IPS-20b (cell line): ENCODE measurements around the gene SIN3B.
A peak's percentile ranks its signal among the peaks of the same experiment; 100 is the strongest.

Source experiments
- H3K27ac ChIP-seq: one replicate; pipeline ENCODE4 v1.5.1; 2013; ENCODE audit warnings: low read length
- H3K27me3 ChIP-seq: 2 replicates; pipeline ENCODE4 v1.6.1; 2013; ENCODE audit warnings: mild to moderate bottlenecking, low read length, inconsistent platforms; ENCODE audit not compliant: insufficient read depth
- H3K36me3 ChIP-seq: 2 replicates; pipeline ENCODE4 v1.6.1; 2013; ENCODE audit warnings: low read depth, mild to moderate bottlenecking, inconsistent platforms, low read length, moderate library complexity; ENCODE audit not compliant: insufficient read depth
- H3K4me1 ChIP-seq: 2 replicates; pipeline ENCODE4 v1.6.1; 2013; ENCODE audit warnings: mild to moderate bottlenecking, control low read depth, inconsistent platforms, low read length, moderate library complexity; ENCODE audit not compliant: insufficient read depth
- H3K4me3 ChIP-seq: 2 replicates; pipeline ENCODE4 v1.5.1; 2013; ENCODE audit warnings: mild to moderate bottlenecking, low read length, inconsistent platforms
- H3K9ac ChIP-seq: 2 replicates; pipeline ENCODE4 v1.6.1; 2013; ENCODE audit warnings: low read depth, mild to moderate bottlenecking, inconsistent platforms, low read length, moderate library complexity
- H3K9me3 ChIP-seq: 2 replicates; pipeline ENCODE4 v1.6.1; 2013; ENCODE audit warnings: mild to moderate bottlenecking, low read depth, low read length, inconsistent platforms; ENCODE audit not compliant: insufficient read depth

The SIN3B gene, protein sequence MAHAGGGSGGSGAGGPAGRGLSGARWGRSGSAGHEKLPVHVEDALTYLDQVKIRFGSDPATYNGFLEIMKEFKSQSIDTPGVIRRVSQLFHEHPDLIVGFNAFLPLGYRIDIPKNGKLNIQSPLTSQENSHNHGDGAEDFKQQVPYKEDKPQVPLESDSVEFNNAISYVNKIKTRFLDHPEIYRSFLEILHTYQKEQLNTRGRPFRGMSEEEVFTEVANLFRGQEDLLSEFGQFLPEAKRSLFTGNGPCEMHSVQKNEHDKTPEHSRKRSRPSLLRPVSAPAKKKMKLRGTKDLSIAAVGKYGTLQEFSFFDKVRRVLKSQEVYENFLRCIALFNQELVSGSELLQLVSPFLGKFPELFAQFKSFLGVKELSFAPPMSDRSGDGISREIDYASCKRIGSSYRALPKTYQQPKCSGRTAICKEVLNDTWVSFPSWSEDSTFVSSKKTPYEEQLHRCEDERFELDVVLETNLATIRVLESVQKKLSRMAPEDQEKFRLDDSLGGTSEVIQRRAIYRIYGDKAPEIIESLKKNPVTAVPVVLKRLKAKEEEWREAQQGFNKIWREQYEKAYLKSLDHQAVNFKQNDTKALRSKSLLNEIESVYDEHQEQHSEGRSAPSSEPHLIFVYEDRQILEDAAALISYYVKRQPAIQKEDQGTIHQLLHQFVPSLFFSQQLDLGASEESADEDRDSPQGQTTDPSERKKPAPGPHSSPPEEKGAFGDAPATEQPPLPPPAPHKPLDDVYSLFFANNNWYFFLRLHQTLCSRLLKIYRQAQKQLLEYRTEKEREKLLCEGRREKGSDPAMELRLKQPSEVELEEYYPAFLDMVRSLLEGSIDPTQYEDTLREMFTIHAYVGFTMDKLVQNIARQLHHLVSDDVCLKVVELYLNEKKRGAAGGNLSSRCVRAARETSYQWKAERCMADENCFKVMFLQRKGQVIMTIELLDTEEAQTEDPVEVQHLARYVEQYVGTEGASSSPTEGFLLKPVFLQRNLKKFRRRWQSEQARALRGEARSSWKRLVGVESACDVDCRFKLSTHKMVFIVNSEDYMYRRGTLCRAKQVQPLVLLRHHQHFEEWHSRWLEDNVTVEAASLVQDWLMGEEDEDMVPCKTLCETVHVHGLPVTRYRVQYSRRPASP

DNA sequence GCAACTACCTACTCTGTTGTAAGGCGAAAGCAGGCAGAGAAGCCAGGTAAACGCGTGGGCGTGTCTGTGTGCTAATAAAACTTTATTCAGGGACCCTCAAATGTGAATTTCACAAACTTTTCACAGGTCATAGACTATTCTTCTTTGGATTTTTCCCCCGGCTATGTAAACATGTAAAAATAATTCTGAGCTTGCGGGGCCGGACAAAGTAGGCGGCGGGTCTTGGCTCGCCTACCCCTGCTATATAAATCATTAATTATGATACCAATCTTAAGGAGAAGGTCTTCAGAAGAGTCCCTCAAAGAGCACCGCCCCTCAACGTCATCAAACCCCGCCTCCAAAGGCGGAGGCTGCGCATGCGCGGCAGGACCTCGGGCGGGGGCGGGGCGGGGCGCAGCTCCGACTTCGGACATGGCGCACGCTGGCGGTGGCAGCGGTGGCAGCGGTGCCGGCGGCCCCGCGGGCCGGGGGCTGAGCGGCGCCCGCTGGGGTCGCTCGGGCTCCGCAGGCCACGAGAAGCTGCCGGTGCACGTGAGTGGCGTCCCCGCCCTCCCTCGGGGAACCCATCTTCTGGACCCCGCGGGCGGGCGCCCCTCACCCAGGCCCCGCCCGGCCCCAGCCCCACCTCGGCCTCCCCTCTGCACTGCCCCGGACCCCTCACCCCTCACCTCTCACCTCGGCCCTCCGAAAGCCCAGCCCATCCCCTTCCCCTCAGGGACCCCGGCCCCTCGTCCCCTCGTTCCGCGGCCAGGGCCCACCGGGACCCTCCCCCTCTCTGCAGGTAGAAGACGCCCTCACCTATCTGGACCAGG is at the start of gene SIN3B:
SIN3B (plus strand) TSS at position 389 of the 812 bp plus-strand sequence; CDS start at position 412, 23 bp downstream.
- peak within 1 kb of the TSS; percentile 37 for H3K27ac ChIP-seq
- peaks cover 31% of the 10 kb centered on the region for H3K36me3 ChIP-seq
- no peaks in the 10 kb centered on the region for H3K9me3 ChIP-seq
- H3K4me3 ChIP-seq = peak within 1 kb of the TSS; percentile 91
- H3K9ac ChIP-seq = peak within 1 kb of the TSS; percentile 89
- peaks cover 22% of the 10 kb centered on the region; the same call in 1 of the 2 replicates for H3K4me1 ChIP-seq
- no peaks in the 10 kb centered on the region for H3K27me3 ChIP-seq

DNA sequence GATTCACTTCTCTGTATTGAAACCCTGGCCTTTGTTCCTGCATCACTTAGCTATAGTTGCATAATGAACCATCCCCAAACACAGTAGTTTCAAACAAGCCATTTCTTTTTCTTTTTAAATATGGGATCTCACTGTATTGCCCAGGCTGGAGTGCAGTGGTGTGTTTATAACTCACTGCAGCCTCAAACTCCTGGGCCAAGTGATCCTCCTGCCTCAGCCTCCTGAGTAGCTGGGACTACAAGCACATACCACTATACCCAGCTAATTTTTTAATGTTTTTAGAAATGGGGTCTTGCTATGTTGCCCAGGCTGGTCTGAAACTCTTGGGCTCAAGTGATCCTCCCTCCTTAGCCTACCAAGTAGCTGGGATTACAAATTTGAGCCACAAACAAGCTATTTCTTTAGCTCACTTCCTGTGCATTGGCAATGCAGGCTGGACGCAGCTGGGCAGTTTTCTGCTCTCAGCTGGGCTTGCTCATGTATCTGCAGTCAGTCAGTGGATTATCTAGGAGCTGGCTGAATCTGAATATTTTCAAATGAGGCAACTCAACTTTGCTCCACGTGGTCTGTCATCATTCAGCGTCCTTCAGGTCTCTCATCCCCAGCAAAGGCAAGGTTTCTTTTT is 49.5 kb upstream of the SIN3B start:
- Histone ChIP-seq H3K4me3 (no peak overlapping the region), H3K4me1 (no peaks in the 10 kb centered on the region), H3K27ac (no peak overlapping the region), H3K36me3 (no peaks in the 10 kb centered on the region), H3K9me3 (no peaks in the 10 kb centered on the region), H3K27me3 (no peaks in the 10 kb centered on the region; the same call in 1 of the 2 replicates), H3K9ac (no peak overlapping the region)

DNA sequence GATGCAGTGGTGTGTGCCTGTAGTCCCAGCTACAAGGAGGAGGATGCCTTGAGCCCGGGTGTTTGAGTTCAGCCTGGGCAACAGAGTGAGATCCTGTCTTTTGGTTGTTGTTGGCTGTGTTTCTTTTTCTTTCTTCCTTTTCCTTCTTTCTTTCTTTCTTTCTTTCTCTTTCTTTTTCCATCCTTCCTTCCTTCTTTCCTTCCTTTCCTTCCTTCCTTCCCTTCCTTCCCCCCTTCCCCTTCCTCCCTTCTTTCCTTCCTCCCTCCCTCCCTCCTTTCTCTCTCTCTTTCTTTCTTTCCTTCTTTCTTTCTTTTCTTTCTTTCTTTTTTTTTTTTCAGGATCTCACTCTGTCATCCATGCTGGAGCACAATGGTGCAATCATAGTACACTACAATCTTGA is 46.5 kb upstream of the SIN3B start:
- H3K4me3 ChIP-seq = no peak overlapping the region
- H3K27me3 ChIP-seq = no peaks in the 10 kb centered on the region; the same call in 1 of the 2 replicates
- no peak overlapping the region for H3K27ac ChIP-seq
- H3K36me3 ChIP-seq = no peaks in the 10 kb centered on the region
- no peaks in the 10 kb centered on the region for H3K9me3 ChIP-seq
- H3K4me1 ChIP-seq = no peaks in the 10 kb centered on the region
- H3K9ac ChIP-seq = no peak overlapping the region

DNA sequence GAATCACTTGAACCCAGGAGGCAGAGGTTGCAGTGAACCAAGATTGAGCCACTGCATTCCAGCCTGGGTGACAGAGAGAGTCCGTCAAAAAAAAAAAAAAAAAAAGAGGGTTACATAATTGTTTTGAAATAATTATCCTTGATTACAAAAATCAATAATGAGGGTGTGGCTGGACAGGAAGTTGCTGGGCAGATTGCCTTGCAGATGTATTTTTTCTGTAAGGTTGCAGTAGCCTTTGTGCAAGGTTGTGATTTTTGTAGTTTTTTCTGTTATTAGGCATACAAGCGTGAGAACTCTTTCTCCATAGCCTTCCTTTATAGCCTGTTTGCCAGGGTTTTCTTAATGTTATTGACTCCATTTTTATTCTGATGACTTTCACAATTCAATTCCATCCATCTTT is 40.7 kb upstream of the SIN3B start:
- Histone ChIP-seq H3K4me1 (no peaks in the 10 kb centered on the region), H3K27ac (no peak overlapping the region), H3K27me3 (no peaks in the 10 kb centered on the region), H3K4me3 (no peak overlapping the region), H3K9me3 (peaks cover 12% of the 10 kb centered on the region; the same call in 1 of the 2 replicates), H3K36me3 (no peaks in the 10 kb centered on the region), H3K9ac (no peak overlapping the region)

DNA sequence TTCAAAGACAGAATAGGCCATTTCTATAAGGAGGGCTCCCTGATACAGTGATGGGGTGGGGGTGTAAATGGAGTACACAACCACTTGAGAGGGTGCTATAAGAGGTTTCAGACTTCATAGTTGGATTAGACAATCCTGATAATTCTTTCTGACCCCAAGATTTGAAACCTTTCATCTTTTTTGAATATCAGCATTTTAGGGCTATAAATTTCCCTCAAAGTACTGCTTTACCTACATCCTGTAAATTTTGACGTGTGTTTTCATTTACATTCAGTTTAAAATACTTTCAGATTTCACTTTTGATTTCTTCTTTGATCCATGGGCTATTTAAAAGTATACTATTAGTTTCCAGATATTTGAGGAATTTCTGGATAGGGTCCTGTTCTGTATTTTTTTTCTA is 40.0 kb upstream of the SIN3B start:
- H3K36me3 ChIP-seq = no peaks in the 10 kb centered on the region
- no peak overlapping the region for H3K9ac ChIP-seq
- no peak overlapping the region for H3K27ac ChIP-seq
- no peak overlapping the region for H3K4me3 ChIP-seq
- H3K27me3 ChIP-seq = no peaks in the 10 kb centered on the region
- no peaks in the 10 kb centered on the region for H3K4me1 ChIP-seq
- peaks cover 12% of the 10 kb centered on the region; the same call in 1 of the 2 replicates for H3K9me3 ChIP-seq

DNA sequence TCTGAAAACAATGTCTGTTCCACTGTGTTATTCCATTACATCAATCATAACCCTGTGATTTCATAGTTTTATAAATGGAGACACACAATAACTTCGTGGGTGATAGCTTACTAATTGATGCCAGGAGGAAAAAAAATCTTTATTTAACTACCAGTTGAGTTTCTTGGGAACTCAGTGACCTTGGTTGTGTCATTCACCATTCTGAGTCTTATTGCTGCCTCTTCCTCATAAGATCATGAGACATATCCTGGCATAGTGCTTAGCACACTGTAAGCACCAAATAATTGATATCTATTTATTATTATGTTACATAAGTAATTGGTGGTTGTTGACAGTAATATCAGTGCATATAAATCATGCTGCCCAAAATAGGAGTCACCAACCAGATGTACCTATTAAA is 39.1 kb upstream of the SIN3B start:
- Histone ChIP-seq H3K4me3 (no peak overlapping the region), H3K9ac (no peak overlapping the region), H3K36me3 (no peaks in the 10 kb centered on the region), H3K27me3 (no peaks in the 10 kb centered on the region), H3K4me1 (no peaks in the 10 kb centered on the region), H3K9me3 (peaks cover 12% of the 10 kb centered on the region; the same call in 1 of the 2 replicates), H3K27ac (no peak overlapping the region)

DNA sequence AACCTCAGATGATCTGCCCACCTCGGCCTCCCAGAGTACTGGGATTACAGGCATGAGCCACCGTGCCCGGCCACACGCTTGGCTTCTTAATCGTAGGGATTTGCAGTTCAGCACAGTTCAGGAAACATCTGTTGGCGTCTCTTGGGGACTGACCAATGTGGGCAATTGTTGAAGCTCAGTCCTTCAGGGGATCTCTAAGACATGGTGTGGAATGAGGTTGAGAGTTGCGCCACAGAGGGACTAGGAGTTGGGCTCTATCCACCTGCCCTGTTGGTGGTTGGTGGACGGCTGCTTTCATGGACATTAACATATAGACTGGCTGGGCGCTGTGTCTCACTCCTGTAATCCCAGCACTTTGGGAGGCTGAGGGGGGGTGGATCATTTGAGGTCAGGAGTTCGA is 37.3 kb upstream of the SIN3B start:
- Histone ChIP-seq H3K4me3 (no peak overlapping the region), H3K27ac (no peak overlapping the region), H3K36me3 (no peaks in the 10 kb centered on the region), H3K9ac (no peak overlapping the region), H3K9me3 (peaks cover 20% of the 10 kb centered on the region; the same call in 1 of the 2 replicates), H3K4me1 (no peaks in the 10 kb centered on the region), H3K27me3 (no peaks in the 10 kb centered on the region)

DNA sequence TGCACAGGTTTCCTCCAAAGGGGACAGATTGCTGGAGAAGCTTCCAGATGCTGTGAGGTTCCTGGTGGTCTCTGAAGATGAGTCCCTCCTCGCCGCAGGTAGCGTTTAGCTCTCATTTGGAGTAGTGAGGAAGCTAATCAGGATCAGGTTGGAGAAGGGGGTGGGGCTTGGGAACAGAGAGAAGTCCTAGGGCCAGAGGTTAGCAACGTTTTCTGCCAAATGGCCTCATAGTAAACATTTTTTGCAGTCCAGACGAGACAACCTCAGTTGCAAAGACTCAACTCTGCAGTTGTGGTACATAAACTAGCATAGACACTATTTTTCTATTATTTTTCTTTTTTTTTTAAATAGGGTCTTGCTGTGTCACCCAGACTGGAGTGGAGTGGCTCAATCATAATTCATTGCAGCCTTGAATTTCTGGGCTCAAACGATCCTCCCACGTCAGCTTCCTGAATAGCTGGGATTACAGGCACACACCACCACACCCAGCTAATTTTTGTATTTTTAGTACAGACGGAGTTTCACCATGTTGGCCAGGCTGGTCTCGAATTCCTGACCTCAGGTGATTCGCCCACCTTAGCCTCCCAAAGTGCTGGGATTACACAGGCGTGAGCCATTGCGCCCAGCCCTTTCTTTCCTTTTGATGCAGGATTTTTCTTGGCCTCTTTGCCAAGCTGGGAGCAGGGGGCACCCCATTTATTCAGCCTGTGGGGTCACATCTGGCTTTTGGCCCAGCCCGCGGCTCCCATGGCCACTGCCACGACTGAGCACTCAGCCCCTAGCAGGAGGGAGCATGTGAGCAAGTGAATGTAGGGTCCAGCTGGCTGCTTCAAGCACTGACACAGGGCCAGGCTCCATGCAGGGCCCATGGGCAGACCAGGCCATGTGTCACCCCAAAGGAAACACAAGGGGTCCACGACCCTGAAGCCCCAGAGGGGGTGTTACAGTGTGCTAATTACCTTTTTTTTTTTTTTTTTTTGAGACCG is 34.4 kb upstream of the SIN3B start:
- no peaks in the 10 kb centered on the region for H3K27me3 ChIP-seq
- H3K4me1 ChIP-seq = no peaks in the 10 kb centered on the region
- peaks cover 10% of the 10 kb centered on the region; the same call in 1 of the 2 replicates for H3K9me3 ChIP-seq
- no peak overlapping the region for H3K4me3 ChIP-seq
- no peaks in the 10 kb centered on the region for H3K36me3 ChIP-seq
- H3K27ac ChIP-seq = no peak overlapping the region
- H3K9ac ChIP-seq = no peak overlapping the region

DNA sequence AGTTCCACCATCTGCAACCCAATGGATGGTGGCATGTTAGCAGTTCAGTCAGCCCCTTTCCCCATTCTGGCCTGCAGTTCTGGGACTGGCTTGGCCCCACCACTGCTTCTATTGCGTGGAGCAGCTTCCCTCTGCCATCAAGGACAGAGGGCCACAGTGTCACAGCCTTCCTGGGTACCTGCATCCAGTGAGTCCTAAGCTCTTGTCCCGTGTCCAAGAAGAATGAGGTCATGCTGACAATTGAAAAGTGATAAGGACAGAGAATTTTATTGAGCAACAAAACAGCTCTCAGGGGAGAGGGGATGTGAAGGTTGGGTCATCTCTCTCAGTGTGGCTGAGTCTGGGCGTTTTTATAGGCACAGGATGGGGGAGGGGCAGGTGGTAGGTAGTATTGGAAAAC is 33.5 kb upstream of the SIN3B start:
- H3K9me3 ChIP-seq = peaks cover 7% of the 10 kb centered on the region; the same call in 1 of the 2 replicates
- H3K27me3 ChIP-seq = no peaks in the 10 kb centered on the region
- no peak overlapping the region for H3K4me3 ChIP-seq

DNA sequence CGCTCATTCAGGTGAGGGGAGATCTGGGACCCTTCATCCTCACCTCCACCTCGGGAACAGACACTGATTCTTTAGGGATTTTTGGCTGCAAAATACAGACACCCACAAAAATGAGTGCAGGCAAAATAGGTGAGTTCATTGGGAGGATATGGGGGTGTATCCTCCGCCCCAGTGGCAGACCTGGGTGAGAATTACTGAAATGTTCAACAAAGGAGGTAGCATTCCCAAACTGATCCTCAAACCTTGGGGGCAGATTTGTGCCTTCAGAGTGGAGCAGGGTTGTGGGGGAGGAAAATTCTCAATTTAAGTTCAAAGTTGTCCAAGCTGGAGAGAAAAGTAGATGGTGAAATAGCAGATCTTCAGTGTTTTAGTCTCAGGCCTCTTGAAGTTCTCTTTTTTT is 31.3 kb upstream of the SIN3B start:
- Histone ChIP-seq H3K9ac (no peak overlapping the region), H3K9me3 (peaks cover 7% of the 10 kb centered on the region; the same call in 1 of the 2 replicates), H3K36me3 (no peaks in the 10 kb centered on the region), H3K4me1 (no peaks in the 10 kb centered on the region), H3K27me3 (no peaks in the 10 kb centered on the region), H3K27ac (no peak overlapping the region), H3K4me3 (no peak overlapping the region)

More for the DNA sequence above, 33.5 kb upstream of the SIN3B start:
- Histone ChIP-seq H3K27ac (no peak overlapping the region), H3K9ac (no peak overlapping the region), H3K36me3 (no peaks in the 10 kb centered on the region), H3K4me1 (no peaks in the 10 kb centered on the region)
